ENCODE results near the gene LYPD5.
A peak's percentile ranks its signal among the peaks of the same experiment; 100 is the strongest.

Gene LYPD5

GRCh38 chr19:43804432-43804831 is 2.2 kb upstream of the LYPD5 start:
- DNase-seq: no peak

GRCh38 chr19:43799502-43800142 is 2.6 kb downstream of the LYPD5 start:
- DNase-seq: no peak

- DNase-seq: peak; percentile 69
Measured at GRCh38 chr19:43798546-43799409, 3.5 kb downstream of the LYPD5 start.

- DNase-seq: no peak
Measured at GRCh38 chr19:43798026-43798545, 4.2 kb downstream of the LYPD5 start.

- no peak for DNase-seq
Measured at GRCh38 chr19:43797556-43797955, 4.7 kb downstream of the LYPD5 start.

GRCh38 chr19:43797118-43797517 is 5.1 kb downstream of the LYPD5 start:
- no peak for DNase-seq

GRCh38 chr19:43790587-43790986 is 11.7 kb downstream of the LYPD5 start:
- no peak for DNase-seq

- no peak for DNase-seq
Measured at GRCh38 chr19:43789029-43789428, 13.2 kb downstream of the LYPD5 start.

GRCh38 chr19:43786665-43787064 is 15.6 kb downstream of the LYPD5 start:
- no peak for DNase-seq

GRCh38 chr19:43784981-43785808 is 17.1 kb downstream of the LYPD5 start:
- DNase-seq: peak; percentile 50

GRCh38 chr19:43784241-43784980 is 17.8 kb downstream of the LYPD5 start:
- DNase-seq: peak; percentile 68

GRCh38 chr19:43783636-43784035 is 18.6 kb downstream of the LYPD5 start:
- DNase-seq: no peak

GRCh38 chr19:43782689-43783231 is 19.5 kb downstream of the LYPD5 start:
- no peak for DNase-seq

- no peak for DNase-seq
Measured at GRCh38 chr19:43782311-43782660, 20.0 kb downstream of the LYPD5 start.

- DNase-seq: no peak
Measured at GRCh38 chr19:43781630-43782310, 20.5 kb downstream of the LYPD5 start.

- DNase-seq: peak; percentile 59
Measured at GRCh38 chr19:43780706-43781525, 21.3 kb downstream of the LYPD5 start, which contains the start of gene KCNN4. Gene KCNN4 (minus strand): TSS chr19:43780973. CDS start chr19:43780861, 112 bp downstream.

- DNase-seq: no peak
Measured at GRCh38 chr19:43779820-43780219, 22.4 kb downstream of the LYPD5 start.

GRCh38 chr19:43779147-43779819 is 23.0 kb downstream of the LYPD5 start:
- DNase-seq: no peak

GRCh38 chr19:43778651-43779050 is 23.6 kb downstream of the LYPD5 start:
- no peak for DNase-seq

GRCh38 chr19:43777163-43777695 is 25.0 kb downstream of the LYPD5 start:
- DNase-seq: peak; percentile 46
